HG03135 (cell line): ENCODE measurements around the gene SOWAHC.
"Not testable (repeated sequence)": the region's sequence is repeated elsewhere in the genome, so short reads cannot be mapped to it uniquely, and the experiment has no call there.

Experiments
- ATAC-seq: cut with Tn5 transposase; IDR thresholded peaks from one replicate; pipeline ENCODE4 v1.9.1; 2021; ENCODE audit warnings: mild to moderate bottlenecking, moderate library complexity; ENCODE audit not compliant: unreplicated experiment

The SOWAHC gene

GRCh38 chr2:109615637-109616144 lies 1.5 kb downstream of the SOWAHC start:
- ATAC-seq: no peak

- no peak for ATAC-seq
Observed at GRCh38 chr2:109616184-109616583, 2.0 kb downstream of the SOWAHC start.

- ATAC-seq: no peak
Observed at GRCh38 chr2:109619032-109619615, 5.0 kb downstream of the SOWAHC start.

GRCh38 chr2:109623297-109623696 lies 9.1 kb downstream of the SOWAHC start:
- ATAC-seq: no peak

- ATAC-seq: no peak
Observed at GRCh38 chr2:109623923-109624322, 9.8 kb downstream of the SOWAHC start.

- no peak for ATAC-seq
Observed at GRCh38 chr2:109624339-109624738, 10.2 kb downstream of the SOWAHC start.

GRCh38 chr2:109628321-109628720 lies 14.2 kb downstream of the SOWAHC start:
- ATAC-seq: not testable (repeated sequence)

- no peak for ATAC-seq
Observed at GRCh38 chr2:109629867-109630266, 15.7 kb downstream of the SOWAHC start.

- ATAC-seq: no peak
Observed at GRCh38 chr2:109630441-109631430, 16.6 kb downstream of the SOWAHC start.

GRCh38 chr2:109631741-109632140 lies 17.6 kb downstream of the SOWAHC start:
- ATAC-seq: no peak

- no peak for ATAC-seq
Observed at GRCh38 chr2:109632158-109632789, 18.1 kb downstream of the SOWAHC start.

- ATAC-seq: no peak
Observed at GRCh38 chr2:109633284-109633961, 19.3 kb downstream of the SOWAHC start.

- no peak for ATAC-seq
Observed at GRCh38 chr2:109635426-109636304, 21.5 kb downstream of the SOWAHC start.

- no peak for ATAC-seq
Observed at GRCh38 chr2:109636317-109636716, 22.2 kb downstream of the SOWAHC start.

- no peak for ATAC-seq
Observed at GRCh38 chr2:109637749-109638570, 23.8 kb downstream of the SOWAHC start.

- ATAC-seq: peak; percentile 50
Observed at GRCh38 chr2:109638795-109639194, 24.6 kb downstream of the SOWAHC start.

GRCh38 chr2:109640000-109640399 lies 25.8 kb downstream of the SOWAHC start:
- not testable (repeated sequence) for ATAC-seq

- ATAC-seq: no peak
Observed at GRCh38 chr2:109644571-109645275, 30.6 kb downstream of the SOWAHC start.
